KBM-7 (cell line): ENCODE results near the gene VPS50.
"Not testable (repeated sequence)": the region's sequence is repeated elsewhere in the genome, so short reads cannot be mapped to it uniquely, and the experiment has no call there.

Source experiments
- DNase-seq: peaks from one replicate; pipeline ENCODE4 v3.0.0-alpha.2; 2015
- in situ Hi-C: fragments of 300-500 bp; cut with MboI; formaldehyde crosslinking; loops from 2 replicates; pipeline ENCODE4 v1.14.3; 2020; ENCODE audit warnings: low sequenced_read_pairs, low pct_unique_long_range_greater_than_20kb, mixed read lengths

Gene VPS50

DNA sequence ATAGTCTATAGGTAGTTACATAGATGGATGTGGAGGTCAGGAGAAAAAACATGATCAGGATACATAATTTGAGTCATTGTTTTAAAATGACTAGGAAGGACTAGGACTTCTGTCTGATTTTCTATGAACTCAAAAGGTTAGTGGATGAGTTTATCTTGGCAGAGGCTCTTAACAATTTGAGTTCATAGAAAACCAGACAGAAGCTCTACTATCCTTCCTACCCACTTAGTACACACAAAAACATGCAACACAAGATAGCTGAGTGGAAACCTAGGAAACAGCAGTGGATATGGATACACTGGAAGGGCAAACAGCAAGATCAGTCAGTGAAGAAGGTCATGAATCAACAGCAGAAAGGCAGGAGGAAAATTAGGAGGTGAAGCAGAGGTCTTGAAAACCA is 84.6 kb downstream of the VPS50 start:
- no peak for DNase-seq
- in situ Hi-C loops = no loop called here

DNA sequence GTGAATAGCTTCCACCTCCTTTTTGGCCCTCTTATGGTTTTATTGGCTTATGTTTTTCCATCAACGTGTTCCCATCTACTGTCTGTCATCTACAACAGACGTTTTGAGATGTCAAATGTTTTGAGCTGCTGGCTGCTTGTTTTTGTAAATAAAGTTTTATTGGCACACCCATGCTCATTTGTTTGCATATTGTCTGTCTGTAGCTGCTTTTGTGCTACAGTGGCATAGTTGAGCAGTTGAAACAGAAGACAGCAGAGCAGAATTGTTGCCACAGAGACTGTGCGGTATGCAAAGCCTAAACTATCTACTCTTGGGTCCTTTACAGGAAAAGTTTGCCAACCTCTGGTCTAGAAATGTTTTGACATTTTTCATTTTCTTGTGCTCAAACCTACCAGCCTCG is 88.7 kb downstream of the VPS50 start:
- DNase-seq = no peak
- in situ Hi-C loops = no loop called here

DNA sequence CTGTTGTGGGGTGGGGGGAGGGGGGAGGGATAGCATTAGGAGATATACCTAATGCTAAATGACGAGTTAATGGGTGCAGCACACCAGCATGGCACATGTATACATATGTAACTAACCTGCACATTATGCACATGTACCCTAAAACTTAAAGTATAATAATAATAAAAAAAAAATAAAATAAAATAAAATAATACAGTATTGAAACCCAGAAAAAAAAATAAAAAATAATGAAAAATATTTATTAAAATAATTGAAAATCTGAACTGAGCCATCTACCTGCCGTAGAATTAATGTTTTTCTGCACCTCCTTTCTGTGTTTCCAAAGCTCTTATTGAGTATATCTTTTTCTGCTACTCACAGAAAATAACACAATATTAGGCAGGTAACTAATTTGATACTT is 94.1 kb downstream of the VPS50 start:
- DNase-seq, in situ Hi-C loops: not testable (repeated sequence)

DNA sequence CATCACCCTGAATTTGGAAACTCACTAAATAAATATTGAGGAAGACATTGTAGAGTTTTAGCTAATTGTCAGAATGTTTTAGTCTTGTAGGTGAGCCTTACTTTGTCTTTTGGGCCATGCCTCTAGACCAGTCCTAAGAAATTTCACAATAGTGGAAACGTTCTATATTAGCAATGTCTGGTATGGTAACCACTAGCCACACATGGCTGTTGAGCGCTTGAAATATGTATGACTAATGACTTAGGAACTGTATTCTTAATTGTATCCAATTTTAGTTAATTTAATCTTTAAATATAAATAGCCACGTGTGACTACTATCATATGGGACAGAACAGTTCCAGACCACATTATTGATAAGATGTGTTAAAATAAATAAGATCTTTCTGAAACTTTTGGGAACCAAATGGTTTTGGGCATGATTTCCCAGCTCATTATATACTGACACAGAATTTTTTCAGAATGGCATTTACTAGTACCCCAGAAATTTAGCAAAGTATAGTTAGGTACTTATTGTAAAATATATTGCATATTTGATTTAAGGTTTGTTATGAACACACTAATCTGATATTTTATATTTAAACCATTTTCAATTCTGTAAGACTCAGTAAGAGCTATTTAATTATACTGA is 95.0 kb downstream of the VPS50 start:
- DNase-seq = no peak
- in situ Hi-C loops = no loop called here

- DNase-seq = no peak
- in situ Hi-C loops = no loop called here
Measured at GRCh38 chr7:93331706-93332105, 99.5 kb downstream of the VPS50 start.

GRCh38 chr7:93332172-93332571 is 100.0 kb downstream of the VPS50 start:
- DNase-seq = no peak
- in situ Hi-C loops = no loop called here

GRCh38 chr7:93337052-93337451 is 104.9 kb downstream of the VPS50 start:
- no peak for DNase-seq
- in situ Hi-C loops = no loop called here

- in situ Hi-C loops, DNase-seq: not testable (repeated sequence)
Measured at GRCh38 chr7:93342178-93342577, 110.0 kb downstream of the VPS50 start.

GRCh38 chr7:93350338-93350737 is 118.2 kb downstream of the VPS50 start:
- in situ Hi-C loops = no loop called here
- DNase-seq = no peak

- in situ Hi-C loops = no loop called here
- no peak for DNase-seq
Measured at GRCh38 chr7:93352881-93353280, 120.7 kb downstream of the VPS50 start.

DNA sequence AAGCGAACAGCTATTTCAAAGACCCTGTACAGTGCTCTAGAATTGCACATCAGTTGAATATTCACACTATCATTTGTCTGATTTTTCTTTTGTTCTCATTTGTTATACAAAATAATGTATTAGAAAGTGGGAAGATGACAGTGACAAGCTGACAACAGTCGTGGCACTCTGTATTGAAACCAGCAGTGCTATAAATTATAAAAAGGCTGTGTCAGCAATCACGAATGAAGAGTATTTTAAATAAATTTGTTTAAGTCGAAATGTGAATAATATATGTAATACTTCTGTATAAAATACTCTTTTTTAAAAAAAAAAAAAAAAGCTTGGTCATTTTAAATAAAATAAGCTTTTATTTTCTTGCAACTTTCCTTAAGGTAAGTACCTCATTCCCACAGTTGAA is 122.6 kb downstream of the VPS50 start:
- no peak for DNase-seq
- in situ Hi-C loops = no loop called here

GRCh38 chr7:93359520-93360198 is 127.5 kb downstream of the VPS50 start:
- no peak for DNase-seq
- in situ Hi-C loops = no loop called here

- DNase-seq = no peak
- in situ Hi-C loops = no loop called here
Measured at GRCh38 chr7:93361853-93362252, 129.7 kb downstream of the VPS50 start.

DNA sequence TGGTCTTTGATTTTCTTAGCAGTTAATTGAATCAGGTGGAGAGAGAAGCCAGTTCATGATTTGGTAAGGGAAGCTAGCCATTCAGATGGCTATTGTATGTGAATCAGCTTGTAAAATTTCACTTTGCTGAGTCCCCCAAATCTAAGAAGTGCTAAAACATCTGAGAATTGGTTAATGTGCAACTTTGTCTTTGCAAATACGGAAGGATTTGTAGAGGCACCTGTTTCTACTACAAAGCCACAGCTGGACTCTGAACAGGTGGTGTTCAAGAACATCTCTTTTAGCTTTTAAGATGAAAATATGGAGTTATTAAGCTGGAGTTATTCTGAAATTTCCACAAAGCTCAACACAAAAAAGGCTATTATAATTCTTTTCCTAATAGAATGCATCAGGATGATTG is 132.6 kb downstream of the VPS50 start:
- in situ Hi-C loops = no loop called here
- no peak for DNase-seq

DNA sequence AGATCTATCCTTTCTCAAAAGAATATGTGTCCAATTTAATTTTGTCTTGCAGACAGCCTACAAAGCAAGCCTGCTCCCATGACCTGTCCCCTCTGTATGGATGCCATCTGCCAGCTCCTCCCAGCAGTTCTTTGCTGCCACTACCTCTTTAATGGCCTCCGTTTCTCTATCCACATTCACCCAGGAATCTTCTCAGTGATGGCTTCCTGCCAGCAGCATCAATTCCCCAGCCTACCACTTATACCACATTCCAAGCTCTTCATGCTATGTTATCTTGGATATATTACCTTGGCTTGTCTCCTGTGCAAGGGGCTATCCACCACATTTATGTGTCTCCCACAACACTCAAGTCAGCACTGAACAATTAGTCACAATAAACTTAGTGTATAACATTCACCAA is 133.2 kb downstream of the VPS50 start:
- in situ Hi-C loops = no loop called here
- DNase-seq = no peak

GRCh38 chr7:93366816-93367215 is 134.7 kb downstream of the VPS50 start:
- in situ Hi-C loops = no loop called here
- DNase-seq = no peak

- in situ Hi-C loops = no loop called here
- DNase-seq = no peak
Measured at GRCh38 chr7:93367254-93367653, 135.1 kb downstream of the VPS50 start.

DNA sequence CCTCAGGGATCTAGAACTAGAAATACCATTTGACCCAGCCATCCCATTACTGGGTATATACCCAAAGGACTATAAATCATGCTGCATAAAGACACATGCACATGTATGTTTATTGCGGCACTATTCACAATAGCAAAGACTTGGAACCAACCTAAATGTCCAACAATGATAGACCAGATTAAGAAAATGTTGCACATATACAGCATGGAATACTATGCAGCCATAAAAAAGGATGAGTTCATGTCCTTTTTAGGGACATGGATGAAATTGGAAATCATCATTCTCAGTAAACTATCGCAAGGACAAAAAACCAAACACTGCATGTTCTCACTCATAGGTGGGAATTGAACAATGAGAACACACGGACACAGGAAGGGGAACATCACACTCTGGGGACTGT is 138.8 kb downstream of the VPS50 start:
- in situ Hi-C loops = not testable (repeated sequence)

GRCh38 chr7:93373537-93373936 is 141.4 kb downstream of the VPS50 start:
- DNase-seq = no peak
- in situ Hi-C loops = no loop called here

More for the DNA sequence above, 138.8 kb downstream of the VPS50 start:
- not testable (repeated sequence) for DNase-seq

DNA sequence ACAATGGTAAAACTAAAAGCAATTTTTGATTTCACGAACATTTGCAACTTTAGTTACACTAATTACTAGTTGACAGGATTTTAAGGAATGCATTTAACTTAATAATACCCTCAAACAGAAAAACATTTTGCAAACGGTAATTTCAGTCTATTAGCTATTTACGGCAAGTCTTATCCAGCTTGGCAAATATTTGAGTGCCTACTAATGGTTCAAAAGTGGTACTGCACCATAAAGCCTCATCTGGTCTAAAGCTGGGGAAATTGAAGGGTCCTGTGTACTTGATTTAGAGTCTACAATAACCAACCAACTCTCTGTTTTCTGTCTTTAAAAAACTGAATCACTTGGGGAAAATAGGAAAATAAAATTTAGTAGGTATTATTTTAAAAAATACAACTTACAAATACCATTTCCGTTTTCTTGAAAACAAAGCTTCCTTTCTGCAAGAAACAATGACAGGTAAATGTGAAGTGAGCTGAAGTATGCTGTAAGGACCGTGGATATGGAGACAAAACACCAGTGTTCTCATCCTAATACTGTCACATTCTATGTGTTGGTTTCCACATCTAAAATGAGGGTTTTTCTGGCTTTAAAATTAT is 142.3 kb downstream of the VPS50 start:
- in situ Hi-C loops = no loop called here
- DNase-seq = peak; percentile 37

DNA sequence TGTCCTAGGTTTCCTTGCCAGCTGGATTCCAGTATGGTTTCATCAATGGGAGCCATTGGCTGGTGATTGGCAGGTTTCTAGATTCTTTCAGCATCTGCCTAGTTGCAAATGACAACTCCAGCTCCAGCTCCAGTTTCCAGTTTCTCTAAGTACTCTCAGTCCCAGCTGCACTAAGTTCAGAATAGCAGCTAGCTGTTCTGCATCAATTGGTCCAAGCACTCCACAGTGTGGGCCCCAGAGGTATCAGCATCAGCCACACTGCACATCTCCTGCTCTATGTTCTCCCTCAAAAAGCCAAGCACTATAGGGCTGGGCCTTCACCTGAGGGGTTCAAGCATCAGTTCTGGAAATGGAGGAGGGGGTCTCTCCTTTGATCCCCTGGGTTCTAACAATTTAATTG is 143.4 kb downstream of the VPS50 start:
- in situ Hi-C loops = no loop called here
- DNase-seq = no peak
